GM18520 (cell line): ENCODE results near the gene LINC01488.

Source experiments
- ATAC-seq: cut with Tn5 transposase; IDR thresholded peaks from one replicate; pipeline ENCODE4 v1.9.1; 2021; ENCODE audit not compliant: unreplicated experiment

LINC01488 gene

GRCh38 chr11:69541501-69542313, 60.2 kb downstream of the LINC01488 start:
- ATAC-seq = no peak

- ATAC-seq = no peak
Measured at GRCh38 chr11:69542314-69543168, 61.1 kb downstream of the LINC01488 start.
